Activated naive CD8-positive, alpha-beta T cell (primary cell): ENCODE measurements around the gene DTNBP1.

Experiments
- H3K27ac Mint-ChIP-seq: one replicate; pipeline ENCODE4 v1.8.0; 2021; ENCODE audit warnings: mixed read lengths
- H3K27me3 Mint-ChIP-seq: one replicate; pipeline ENCODE4 v1.8.0; 2021; ENCODE audit warnings: mixed read lengths
- H3K36me3 Mint-ChIP-seq: one replicate; pipeline ENCODE4 v1.8.0; 2021; ENCODE audit warnings: mixed read lengths
- H3K4me1 Mint-ChIP-seq: one replicate; pipeline ENCODE4 v1.8.0; 2021; ENCODE audit warnings: low read depth, mixed read lengths
- H3K4me3 Mint-ChIP-seq: one replicate; pipeline ENCODE4 v1.8.0; 2021; ENCODE audit warnings: mild to moderate bottlenecking, mixed read lengths
- H3K9me3 Mint-ChIP-seq: one replicate; pipeline ENCODE4 v1.8.0; 2021; ENCODE audit warnings: low read depth, mixed read lengths

DTNBP1 gene

DNA sequence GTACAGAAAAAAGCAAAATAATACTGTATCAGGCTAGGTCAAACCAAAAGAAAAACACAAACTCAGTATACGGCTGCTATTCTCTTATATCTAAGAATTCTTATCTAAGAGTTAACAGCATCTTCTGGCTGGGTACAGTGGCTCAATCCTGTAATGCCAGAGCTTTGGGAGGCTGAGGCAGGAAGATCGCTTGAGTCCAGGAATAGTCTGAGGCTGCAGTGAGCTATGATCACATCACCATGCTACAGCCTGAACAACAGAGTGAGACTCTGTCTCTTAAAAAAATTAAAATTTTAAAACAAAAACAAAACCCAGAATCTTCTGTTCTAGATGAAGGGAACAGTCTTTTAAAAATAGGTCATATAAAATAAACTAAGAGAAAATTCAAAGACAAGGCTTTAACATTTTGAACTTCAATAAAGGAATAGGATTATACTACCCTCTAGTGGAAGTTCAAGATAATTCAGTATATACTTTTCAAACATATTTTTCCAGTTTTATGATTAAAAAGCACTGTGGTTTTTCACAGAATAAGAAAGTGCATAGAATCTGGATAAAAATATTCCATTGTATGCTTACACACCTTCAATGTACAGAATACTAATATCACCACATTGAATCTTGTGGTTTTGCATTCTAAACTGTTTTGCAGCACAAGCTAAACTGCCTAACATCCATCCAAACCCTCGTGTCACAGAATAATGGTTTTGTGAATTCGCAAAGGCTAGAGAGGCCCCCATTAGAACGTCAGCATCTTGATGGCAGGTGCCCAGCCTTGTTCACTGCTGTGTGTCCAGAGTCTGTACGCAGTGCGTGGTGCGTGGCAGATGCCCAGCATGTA lies 39.3 kb downstream of the DTNBP1 start:
- H3K27ac Mint-ChIP-seq = no peak overlapping the region
- H3K4me1 Mint-ChIP-seq = peaks cover 62% of the 10 kb centered on the region
- peaks cover 17% of the 10 kb centered on the region for H3K36me3 Mint-ChIP-seq
- no peaks in the 10 kb centered on the region for H3K9me3 Mint-ChIP-seq
- no peak overlapping the region for H3K4me3 Mint-ChIP-seq
- H3K27me3 Mint-ChIP-seq = no peaks in the 10 kb centered on the region

- peaks cover 57% of the 10 kb centered on the region for H3K4me1 Mint-ChIP-seq
- H3K36me3 Mint-ChIP-seq = peaks cover 17% of the 10 kb centered on the region
- no peaks in the 10 kb centered on the region for H3K9me3 Mint-ChIP-seq
Observed at GRCh38 chr6:15622045-15622740, 40.6 kb downstream of the DTNBP1 start.

DNA sequence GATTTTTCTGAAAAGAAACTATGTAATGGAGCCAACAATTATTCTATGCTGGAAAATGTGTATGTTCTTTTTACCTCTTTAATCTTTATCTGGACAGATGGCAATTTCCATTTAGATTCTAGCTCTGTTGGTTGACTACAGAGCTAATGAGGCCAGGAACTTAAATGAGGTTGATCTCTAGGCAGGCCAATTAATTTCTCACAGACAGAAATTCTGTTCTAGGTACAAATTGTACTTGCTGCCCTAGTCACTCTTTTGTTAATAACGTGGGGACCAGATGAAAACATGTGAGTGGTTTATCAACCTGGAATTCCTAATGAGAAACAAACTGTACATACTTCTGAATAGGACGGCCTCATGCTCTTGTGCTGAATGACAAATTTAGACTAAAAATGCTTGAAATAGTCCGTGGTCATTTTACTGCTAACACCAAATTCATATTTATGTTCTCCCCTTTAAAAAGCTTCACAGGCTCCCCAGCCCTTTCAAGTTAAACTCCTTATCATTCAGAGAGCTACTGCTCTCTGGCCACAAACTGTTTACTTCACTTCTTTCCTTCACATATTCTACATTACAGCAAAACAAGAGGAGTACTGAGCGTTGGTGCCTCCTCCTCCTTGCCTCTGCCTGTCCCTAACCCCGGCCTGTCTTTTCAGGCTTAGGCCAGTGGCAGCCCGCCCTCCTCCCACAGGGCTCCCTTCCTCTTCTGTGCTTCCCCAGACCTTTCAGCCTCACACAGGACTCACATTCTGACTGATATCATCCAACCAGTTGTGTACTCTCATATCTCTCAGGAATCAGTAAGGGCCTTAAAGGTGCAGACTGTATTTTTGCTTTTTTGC lies 41.4 kb downstream of the DTNBP1 start:
- H3K4me3 Mint-ChIP-seq = no peak overlapping the region
- peak overlapping the region; percentile 42 for H3K27ac Mint-ChIP-seq
- H3K27me3 Mint-ChIP-seq = no peaks in the 10 kb centered on the region
- H3K9me3 Mint-ChIP-seq = no peaks in the 10 kb centered on the region
- peaks cover 53% of the 10 kb centered on the region for H3K4me1 Mint-ChIP-seq
- peaks cover 14% of the 10 kb centered on the region for H3K36me3 Mint-ChIP-seq

More at GRCh38 chr6:15622045-15622740, 40.6 kb downstream of the DTNBP1 start:
- H3K4me3 Mint-ChIP-seq = no peak overlapping the region
- H3K27ac Mint-ChIP-seq = no peak overlapping the region
- no peaks in the 10 kb centered on the region for H3K27me3 Mint-ChIP-seq

GRCh38 chr6:15620611-15621010 lies 42.2 kb downstream of the DTNBP1 start:
- Mint-ChIP-seq H3K36me3 (peaks cover 13% of the 10 kb centered on the region), H3K27ac (no peak overlapping the region), H3K9me3 (no peaks in the 10 kb centered on the region), H3K27me3 (no peaks in the 10 kb centered on the region), H3K4me1 (peaks cover 48% of the 10 kb centered on the region), H3K4me3 (no peak overlapping the region)

GRCh38 chr6:15619330-15619729 lies 43.5 kb downstream of the DTNBP1 start:
- no peaks in the 10 kb centered on the region for H3K9me3 Mint-ChIP-seq
- H3K36me3 Mint-ChIP-seq = peaks cover 16% of the 10 kb centered on the region
- H3K27me3 Mint-ChIP-seq = no peaks in the 10 kb centered on the region
- no peak overlapping the region for H3K27ac Mint-ChIP-seq
- H3K4me3 Mint-ChIP-seq = no peak overlapping the region
- peaks cover 47% of the 10 kb centered on the region for H3K4me1 Mint-ChIP-seq

GRCh38 chr6:15618685-15619084 lies 44.1 kb downstream of the DTNBP1 start:
- H3K9me3 Mint-ChIP-seq = no peaks in the 10 kb centered on the region
- H3K4me1 Mint-ChIP-seq = peaks cover 42% of the 10 kb centered on the region
- H3K27me3 Mint-ChIP-seq = no peaks in the 10 kb centered on the region
- no peak overlapping the region for H3K4me3 Mint-ChIP-seq
- peaks cover 21% of the 10 kb centered on the region for H3K36me3 Mint-ChIP-seq
- H3K27ac Mint-ChIP-seq = no peak overlapping the region

DNA sequence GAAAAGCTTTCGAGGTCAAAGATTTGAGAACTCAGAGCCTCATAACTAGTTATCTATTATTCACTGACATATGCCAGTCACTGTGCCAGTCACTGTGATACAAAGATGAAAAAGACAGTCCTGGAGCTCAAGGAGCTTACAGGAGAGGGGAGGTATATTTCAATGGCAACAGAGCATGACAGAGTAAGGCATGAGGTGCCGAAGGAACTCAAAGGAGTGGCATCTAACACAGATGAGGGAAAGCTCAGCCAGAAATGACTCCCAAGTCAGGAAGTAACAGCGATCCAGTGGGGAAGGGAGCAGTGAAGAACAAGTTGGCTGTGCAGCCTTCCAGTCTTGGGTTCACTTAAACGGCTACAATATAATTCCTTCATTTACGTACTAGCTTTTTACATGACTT lies 46.6 kb downstream of the DTNBP1 start:
- H3K4me1 Mint-ChIP-seq = peaks cover 36% of the 10 kb centered on the region
- no peak overlapping the region for H3K27ac Mint-ChIP-seq
- H3K9me3 Mint-ChIP-seq = no peaks in the 10 kb centered on the region
- H3K27me3 Mint-ChIP-seq = no peaks in the 10 kb centered on the region
- no peak overlapping the region for H3K4me3 Mint-ChIP-seq
- peaks cover 26% of the 10 kb centered on the region for H3K36me3 Mint-ChIP-seq

- no peaks in the 10 kb centered on the region for H3K9me3 Mint-ChIP-seq
- peaks cover 33% of the 10 kb centered on the region for H3K4me1 Mint-ChIP-seq
- no peaks in the 10 kb centered on the region for H3K27me3 Mint-ChIP-seq
- peaks cover 26% of the 10 kb centered on the region for H3K36me3 Mint-ChIP-seq
- H3K27ac Mint-ChIP-seq = no peak overlapping the region
- no peak overlapping the region for H3K4me3 Mint-ChIP-seq
Observed at GRCh38 chr6:15615802-15616201, 47.0 kb downstream of the DTNBP1 start.

GRCh38 chr6:15614277-15614676 lies 48.6 kb downstream of the DTNBP1 start:
- no peaks in the 10 kb centered on the region for H3K27me3 Mint-ChIP-seq
- H3K4me3 Mint-ChIP-seq = no peak overlapping the region
- H3K36me3 Mint-ChIP-seq = peaks cover 32% of the 10 kb centered on the region
- H3K9me3 Mint-ChIP-seq = no peaks in the 10 kb centered on the region
- H3K4me1 Mint-ChIP-seq = peaks cover 32% of the 10 kb centered on the region
- H3K27ac Mint-ChIP-seq = no peak overlapping the region

DNA sequence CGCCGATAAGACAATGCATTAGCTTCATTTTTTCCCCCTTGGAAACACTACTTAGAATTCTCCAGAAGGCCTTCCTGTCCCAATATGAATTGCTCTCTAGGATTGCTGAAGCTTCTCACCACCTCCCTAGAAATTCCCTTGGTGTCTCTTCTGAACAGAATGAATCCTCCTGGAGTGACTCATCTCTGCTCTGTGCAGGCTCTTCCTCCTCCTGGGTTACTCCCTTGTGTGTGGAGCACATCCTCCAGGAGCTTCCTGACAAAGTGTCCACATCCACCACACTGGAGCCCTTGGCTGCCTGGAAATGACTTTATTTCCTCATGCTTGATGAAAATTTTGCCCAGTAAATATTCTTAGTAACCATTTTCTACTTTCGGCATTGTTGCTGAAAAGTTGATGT lies 54.4 kb downstream of the DTNBP1 start:
- H3K9me3 Mint-ChIP-seq = no peaks in the 10 kb centered on the region
- H3K27ac Mint-ChIP-seq = no peak overlapping the region
- H3K27me3 Mint-ChIP-seq = no peaks in the 10 kb centered on the region
- H3K4me3 Mint-ChIP-seq = no peak overlapping the region
- H3K4me1 Mint-ChIP-seq = peaks cover 11% of the 10 kb centered on the region
- H3K36me3 Mint-ChIP-seq = peaks cover 19% of the 10 kb centered on the region

- Mint-ChIP-seq H3K27me3 (no peaks in the 10 kb centered on the region), H3K36me3 (peaks cover 17% of the 10 kb centered on the region), H3K9me3 (no peaks in the 10 kb centered on the region), H3K27ac (no peak overlapping the region), H3K4me1 (peaks cover 9% of the 10 kb centered on the region), H3K4me3 (no peak overlapping the region)
Observed at GRCh38 chr6:15607603-15608002, 55.2 kb downstream of the DTNBP1 start.

DNA sequence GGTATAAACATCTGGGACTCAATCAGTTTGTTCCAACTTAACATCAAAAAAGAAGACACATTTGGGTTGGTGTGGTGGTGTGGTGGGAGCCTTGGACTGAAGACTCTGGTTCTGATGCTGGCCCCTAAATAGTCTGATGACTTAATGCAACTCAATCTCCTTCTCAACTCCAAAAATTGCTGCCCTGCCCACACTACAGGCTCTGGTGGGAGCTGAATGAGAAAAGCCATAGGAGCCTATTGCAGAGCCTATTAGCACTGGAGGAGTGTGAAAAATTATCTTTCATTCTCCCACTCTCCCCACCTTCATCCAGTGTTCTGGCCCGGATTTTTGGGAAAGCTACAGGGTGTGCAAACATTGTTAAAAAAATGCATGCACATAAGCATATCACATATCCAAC lies 56.5 kb downstream of the DTNBP1 start:
- Mint-ChIP-seq H3K4me1 (peaks cover 8% of the 10 kb centered on the region), H3K36me3 (peaks cover 14% of the 10 kb centered on the region), H3K4me3 (no peak overlapping the region), H3K27ac (no peak overlapping the region), H3K27me3 (no peaks in the 10 kb centered on the region), H3K9me3 (no peaks in the 10 kb centered on the region)

- H3K36me3 Mint-ChIP-seq = peaks cover 13% of the 10 kb centered on the region
- no peaks in the 10 kb centered on the region for H3K27me3 Mint-ChIP-seq
- H3K4me3 Mint-ChIP-seq = no peak overlapping the region
- peaks cover 12% of the 10 kb centered on the region for H3K4me1 Mint-ChIP-seq
- no peak overlapping the region for H3K27ac Mint-ChIP-seq
- no peaks in the 10 kb centered on the region for H3K9me3 Mint-ChIP-seq
Observed at GRCh38 chr6:15604843-15605242, 58.0 kb downstream of the DTNBP1 start.

DNA sequence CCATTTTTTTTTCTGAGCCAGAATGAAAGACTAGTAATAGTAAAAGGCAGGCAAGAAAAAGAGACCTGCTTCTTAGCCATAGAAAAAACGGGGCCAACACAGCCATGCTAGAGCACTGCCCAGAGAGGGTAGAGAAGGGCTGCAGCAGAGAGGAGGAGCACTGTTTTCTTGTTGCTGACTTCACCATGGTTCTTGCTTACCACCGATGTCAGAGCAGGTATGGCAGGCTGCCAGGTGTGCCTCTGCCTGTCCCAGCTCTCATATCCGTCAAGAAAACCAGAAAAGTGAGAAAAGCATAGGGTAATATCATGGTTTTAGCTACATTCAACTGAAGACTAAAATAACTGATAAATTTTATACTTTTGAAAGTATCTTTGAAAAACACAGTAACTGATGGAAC lies 60.7 kb downstream of the DTNBP1 start:
- H3K36me3 Mint-ChIP-seq = peaks cover 10% of the 10 kb centered on the region
- no peak overlapping the region for H3K4me3 Mint-ChIP-seq
- peaks cover 22% of the 10 kb centered on the region for H3K4me1 Mint-ChIP-seq
- H3K27ac Mint-ChIP-seq = no peak overlapping the region
- no peaks in the 10 kb centered on the region for H3K9me3 Mint-ChIP-seq
- H3K27me3 Mint-ChIP-seq = no peaks in the 10 kb centered on the region

DNA sequence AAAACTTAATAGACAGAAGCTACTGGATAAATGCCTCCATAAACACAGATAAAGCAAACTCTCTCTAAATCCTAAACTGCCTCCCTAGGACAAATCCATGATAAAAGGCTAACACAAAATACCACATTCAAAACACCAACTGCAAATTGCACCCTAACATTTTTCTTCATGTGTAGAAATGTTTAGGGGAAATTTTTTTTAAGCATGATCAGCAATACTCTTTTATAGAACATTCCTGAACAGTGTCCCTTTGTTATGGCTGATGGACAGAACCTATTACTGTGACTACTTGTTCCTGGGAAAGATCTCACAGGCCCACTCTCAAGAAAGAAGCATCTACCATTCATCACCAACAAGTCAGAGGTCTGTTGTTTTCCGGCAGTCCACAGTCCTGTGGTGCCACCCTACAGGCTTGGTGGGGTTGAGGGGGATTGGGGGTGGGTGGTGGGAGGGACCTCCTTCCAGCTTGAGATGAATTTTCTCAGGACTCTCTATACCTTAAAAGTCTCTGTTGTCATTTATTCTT lies 64.5 kb downstream of the DTNBP1 start:
- no peaks in the 10 kb centered on the region for H3K9me3 Mint-ChIP-seq
- peaks cover 49% of the 10 kb centered on the region for H3K4me1 Mint-ChIP-seq
- H3K4me3 Mint-ChIP-seq = no peak overlapping the region
- H3K36me3 Mint-ChIP-seq = peaks cover 10% of the 10 kb centered on the region
- H3K27me3 Mint-ChIP-seq = no peaks in the 10 kb centered on the region
- H3K27ac Mint-ChIP-seq = no peak overlapping the region
